HG03439 (cell line): ENCODE data around the gene KIF12.

ENCODE experiments used
- ATAC-seq: cut with Tn5 transposase; IDR thresholded peaks from one replicate; pipeline ENCODE4 v1.9.1; 2021; ENCODE audit warnings: mild to moderate bottlenecking, moderate library complexity; ENCODE audit not compliant: unreplicated experiment

Gene KIF12

DNA sequence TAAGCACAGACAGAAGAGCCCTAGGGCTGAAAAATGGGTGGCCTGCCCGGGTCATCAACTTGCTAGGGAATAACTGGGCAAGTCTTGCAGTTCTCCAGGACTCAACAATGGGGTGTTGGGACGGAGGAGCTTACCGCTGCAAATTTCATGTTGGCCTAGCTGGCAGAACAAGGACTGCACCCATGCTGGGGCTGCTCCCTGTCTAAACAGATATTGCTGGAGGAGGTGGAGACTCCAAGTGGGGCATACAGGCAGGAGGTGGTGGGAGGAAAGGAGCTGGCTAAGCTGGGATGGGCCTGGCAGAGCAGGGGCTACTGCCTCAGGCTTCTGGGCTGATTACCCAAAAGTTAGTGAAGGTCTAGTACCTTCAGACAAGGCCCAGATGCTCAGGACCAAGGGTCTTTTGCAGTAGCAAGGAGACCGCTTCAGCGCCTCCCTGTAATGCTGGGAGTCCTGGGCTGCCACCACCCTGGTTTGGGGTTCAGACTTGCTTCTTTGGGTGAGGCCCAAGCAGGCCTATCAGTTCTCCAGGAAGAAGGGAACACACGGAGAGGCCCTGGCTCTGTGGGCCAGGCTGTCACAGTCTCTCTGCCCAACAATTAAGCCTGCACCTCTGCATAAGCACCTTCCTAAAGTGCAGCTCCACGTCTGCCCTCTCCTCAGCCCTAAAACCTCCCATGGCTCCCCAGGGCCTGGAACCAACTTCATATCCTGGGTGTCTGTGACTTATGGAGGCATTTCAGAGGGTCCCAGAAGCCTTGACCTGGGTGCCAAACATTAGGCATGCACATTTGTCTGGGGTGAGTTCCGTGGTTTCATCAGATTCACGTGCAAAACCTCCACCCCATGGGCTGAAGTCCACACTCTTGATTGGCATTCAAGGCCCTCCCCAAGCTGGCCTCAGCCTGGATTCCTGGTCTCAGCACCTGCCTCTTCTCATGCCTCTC is 24.2 kb upstream of the KIF12 start:
- ATAC-seq, result no peak

- no peak for ATAC-seq
Measured at GRCh38 chr9:114122136-114123027, 23.3 kb upstream of the KIF12 start.

DNA sequence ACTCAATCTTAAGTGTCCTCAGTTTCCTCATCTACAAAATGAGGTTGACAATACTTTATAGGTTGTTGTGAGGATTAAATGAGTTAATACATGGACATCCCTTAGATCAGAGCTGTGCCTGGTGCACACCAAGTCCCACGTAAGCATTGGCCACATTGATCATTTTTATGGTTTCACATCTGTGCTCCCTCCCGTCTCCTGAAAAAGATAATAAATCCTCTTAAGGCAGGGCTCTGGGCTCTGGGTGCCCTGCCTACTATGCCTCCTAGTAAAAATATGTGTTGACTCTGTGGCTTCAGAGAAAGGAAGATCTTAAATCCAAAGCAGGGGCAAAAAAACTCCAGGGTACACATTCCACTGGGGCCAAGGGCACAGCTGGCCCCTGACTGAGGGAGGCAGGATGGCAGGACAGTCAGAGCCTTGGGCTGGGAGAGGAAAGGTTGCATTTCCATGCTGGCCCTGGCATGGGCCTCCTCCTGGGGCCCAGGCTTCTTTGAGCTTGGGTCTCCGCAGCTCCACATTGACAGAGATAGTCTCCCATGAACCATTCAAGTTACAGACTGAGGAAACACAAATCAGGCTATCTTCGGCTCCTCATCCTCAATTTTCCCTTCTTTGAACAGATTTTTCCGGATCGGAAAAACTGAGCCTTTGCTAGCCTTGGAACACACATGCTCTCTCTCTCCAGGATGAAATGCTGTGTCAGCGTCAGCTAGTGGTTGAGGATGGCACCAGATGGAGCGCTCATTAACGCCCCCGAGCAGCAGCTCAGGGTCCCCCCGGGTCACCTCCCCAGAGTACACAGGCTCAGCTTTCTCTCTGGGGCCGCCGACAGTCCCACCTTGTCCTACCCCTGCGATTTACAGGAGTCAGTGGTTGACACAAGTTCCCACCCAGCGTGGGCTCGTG is 22.4 kb upstream of the KIF12 start:
- no peak for ATAC-seq

DNA sequence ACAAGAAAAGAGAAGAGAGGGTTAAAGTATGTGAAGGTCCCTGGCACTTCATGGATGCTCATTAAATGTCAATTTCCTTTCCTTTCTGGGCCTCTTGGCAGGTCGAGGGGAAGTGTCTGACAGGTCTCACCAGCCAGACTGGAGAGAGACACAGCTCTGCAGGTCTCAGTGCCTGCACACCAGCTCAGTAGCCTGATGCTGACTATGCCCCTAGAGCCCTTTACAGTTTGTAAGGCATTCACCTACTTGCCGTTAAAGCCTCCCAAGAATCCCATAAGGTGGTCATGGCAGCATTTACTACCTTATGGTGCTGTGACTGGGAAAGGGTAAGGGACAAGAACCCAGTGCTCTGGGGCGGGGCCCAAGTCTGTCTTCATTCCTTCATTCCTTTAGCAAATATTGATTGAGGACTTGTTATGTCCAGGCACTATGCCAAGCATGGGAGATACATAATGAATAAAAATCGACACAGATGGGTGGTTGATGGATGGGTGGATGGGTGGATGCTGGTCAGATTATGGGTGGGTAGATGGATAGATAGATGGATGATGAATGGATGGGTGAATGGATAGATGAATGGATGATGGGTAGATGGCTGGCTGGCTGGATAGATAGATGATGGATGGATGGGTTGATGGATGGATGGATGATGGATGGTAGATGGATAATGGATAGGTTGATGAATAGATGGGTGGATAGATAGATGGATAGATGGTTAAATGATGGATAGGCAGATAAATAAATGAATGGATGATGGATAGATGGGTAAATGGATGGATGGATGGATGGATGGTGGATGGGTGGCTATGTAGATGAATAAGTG is 21.3 kb upstream of the KIF12 start:
- ATAC-seq, result no peak

DNA sequence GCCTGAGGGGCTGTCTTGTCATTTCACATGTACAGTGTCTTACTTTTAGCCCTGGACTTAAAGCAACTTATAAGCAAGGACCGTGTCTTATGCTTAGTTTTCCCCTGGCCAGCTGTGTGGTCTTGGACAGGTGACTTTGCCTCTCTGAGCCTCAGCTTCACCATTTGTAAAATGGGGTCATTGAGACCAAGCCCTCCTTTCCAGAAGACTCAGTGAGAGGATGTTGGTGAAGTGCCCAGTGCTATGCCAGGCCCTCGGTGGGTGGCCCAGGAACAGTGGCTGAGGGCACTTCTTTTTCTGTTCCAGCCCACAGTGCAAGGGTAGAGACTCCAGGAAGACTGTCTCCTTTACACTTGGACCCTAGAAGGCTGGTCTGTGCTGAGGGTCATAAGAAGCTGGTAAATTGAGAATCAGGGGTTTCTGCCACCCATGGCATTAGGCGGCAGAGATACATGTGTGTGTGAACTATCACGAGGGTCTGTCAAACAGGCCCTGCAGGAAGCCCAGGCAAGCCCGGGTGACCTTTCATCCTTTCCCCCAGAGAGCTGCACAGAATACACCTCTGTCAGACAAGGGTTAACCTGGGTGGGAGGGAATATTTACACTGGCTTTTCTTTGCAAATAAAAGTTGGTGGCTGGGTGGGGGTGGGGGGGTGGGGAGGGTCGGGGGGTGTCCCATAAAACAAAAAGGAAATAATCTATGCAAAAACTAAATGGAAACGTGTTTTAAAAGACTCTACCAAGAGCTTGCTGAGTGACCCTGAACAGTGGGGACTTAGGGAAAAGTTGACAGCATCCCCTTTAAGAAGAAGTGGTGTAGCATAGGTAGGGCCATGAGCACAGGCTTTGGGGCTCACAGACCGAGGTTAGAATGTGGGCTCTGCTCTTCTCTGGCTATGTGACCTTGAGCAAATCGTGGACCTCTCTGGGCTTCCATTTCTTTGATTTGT is 20.4 kb upstream of the KIF12 start:
- no peak for ATAC-seq

DNA sequence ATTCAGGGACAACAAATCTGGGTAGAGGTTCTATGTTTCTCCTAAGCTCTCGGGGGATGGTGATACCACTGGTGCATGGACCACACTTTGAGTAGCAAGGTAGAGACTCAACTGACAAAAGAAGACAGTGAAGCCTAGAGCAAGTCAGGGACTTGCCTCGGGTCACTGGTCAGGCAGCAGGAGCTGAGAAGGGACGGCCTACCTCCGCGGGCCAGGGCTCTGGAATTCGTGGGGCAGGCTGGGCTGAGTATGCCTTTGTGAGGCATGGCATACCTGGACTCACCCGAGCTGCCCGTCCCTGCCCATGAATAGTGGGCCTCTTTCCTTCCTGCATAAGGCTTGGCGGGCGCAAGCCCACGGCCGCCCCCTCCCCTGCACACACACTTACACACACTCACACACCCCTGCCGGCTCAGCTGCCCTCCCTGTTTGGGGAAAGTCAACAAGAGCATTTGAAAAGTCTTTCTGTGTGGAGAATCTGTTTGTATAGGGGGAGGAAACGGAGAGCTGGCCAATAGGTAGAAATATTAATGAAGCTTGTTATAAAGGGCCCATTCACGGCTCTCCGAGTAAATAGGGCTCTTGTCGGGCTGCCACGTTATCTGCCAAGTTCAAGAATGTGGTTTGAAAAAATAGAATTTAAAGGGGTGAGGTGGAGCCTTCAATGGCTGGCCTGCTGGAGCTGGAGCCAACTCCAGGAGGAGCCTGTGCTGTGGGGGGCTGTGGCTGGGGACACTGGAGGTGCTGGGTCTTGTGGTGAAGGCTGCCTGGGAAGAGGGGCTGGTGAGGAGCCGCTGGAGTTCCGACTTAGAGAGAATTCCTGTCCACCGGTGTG is 19.1 kb upstream of the KIF12 start:
- ATAC-seq, result no peak

GRCh38 chr9:114117614-114117995 is 18.5 kb upstream of the KIF12 start:
- no peak for ATAC-seq

DNA sequence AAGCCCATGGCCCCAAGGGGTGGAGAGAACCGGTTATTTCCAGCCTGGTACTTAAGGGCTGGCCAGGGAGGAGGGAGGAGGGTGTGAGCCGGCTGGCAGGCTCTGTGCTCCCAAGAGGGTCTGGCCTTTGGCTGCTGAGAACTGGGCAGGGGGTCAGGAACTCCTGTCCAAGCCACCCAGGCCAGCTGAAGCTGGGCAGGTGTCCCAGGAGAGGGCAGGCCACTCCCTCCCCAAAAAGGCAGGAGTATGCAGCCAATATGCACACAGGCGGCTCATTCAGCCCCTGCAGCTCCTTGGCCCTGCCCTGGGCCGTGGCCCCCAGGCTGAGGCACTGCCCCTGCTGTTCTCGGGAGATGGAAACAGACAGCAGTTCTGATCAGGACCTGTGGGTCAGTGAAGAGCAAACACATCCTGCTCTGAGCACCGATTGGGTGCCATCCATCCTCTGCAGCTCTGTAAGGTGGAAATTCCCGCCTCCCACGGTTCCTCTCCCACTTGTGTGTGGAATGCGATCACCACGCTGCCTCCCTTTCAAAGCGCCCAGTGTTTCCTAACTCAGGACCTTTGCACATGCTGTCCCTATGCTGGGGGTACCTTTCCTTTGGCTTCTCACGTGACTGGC is 17.1 kb upstream of the KIF12 start:
- no peak for ATAC-seq

DNA sequence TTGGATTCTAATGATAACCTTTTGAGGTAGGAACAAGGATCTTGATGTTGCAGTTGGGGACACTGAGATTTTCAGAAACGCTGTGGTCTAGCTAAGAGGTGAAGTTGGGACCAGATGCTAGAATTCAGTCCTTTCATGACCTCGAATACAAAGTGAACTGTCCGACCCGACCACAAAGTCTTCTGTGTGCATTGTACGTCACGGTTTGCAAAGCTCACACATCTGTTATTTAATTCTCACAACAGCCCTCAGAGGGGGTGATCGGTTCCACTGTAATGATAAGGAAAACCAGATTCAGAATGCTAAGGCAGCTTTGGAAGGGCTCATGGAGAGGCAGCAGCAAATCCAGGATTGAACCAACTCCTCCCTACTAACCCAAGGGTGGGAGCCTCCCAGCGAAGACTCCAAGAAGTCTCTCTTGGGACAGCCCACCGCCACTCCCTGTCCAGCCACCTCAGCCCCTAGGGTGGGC is 16.6 kb upstream of the KIF12 start:
- ATAC-seq, result no peak

DNA sequence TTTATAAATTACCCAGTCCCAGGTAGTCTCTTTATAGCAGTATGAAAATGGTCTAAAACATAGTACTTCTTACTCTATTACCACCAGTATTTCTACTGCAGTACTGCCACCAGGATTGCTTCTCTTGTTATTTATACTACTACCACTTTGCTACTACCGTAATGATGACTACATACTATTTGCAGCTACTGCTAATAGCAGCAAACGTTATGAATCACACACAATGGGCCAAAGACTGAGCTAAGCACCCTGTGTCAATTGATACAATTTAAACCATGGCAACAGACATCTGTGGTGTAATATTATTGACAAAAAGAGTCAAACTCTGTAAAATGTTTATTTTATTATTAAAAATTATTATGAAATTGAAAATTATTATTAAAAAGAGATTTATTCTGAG is 15.3 kb upstream of the KIF12 start:
- ATAC-seq, result no peak

GRCh38 chr9:114112778-114113584 is 13.9 kb upstream of the KIF12 start:
- no peak for ATAC-seq

GRCh38 chr9:114112325-114112724 is 13.2 kb upstream of the KIF12 start:
- no peak for ATAC-seq

DNA sequence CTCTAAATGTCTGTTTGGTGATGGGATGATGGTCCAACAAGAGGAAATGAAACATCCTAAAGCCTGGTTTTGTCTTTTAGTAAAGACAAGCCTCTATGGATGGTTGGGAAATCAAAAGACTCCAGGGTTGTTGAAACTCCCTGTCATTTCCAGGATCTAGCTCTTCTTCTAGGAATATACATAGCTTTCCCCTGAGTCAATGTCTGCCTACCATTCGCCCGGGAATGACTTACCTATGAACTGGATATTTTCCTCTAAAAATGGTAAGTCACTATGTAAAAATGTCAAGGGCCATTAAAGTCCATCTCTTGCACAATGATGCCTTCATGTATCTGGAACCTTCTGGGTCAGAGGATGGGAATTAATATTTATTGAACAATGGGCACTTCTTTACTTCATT is 11.1 kb upstream of the KIF12 start:
- no peak for ATAC-seq

DNA sequence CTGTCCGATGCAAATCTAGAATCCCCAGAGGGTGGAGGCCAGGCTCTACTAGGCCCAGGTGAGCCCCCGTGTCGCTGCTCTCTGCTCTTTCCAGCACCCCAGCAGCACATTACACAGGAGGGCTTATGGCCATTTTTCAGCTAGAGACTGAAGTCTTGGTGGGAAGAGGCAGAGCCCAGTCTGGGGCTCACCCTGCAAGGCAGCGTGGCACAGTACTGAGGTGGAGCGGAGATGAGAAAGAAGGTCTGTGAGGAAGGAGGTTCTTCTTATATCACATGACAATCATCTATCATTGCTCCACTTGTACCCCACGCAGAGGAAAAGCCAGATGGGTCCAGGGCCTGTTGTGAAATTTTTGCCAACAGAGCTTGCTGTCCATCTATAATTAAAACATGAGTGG is 10.0 kb upstream of the KIF12 start:
- no peak for ATAC-seq

GRCh38 chr9:114108016-114108833 is 9.1 kb upstream of the KIF12 start:
- ATAC-seq, result no peak
